GM19372 (cell line): Measurements from ENCODE around the gene TMEM72.

Source experiments
- ATAC-seq: cut with Tn5 transposase; IDR thresholded peaks from one replicate; pipeline ENCODE4 v1.9.1; 2021; ENCODE audit warnings: mild to moderate bottlenecking, low read depth, moderate library complexity; ENCODE audit not compliant: unreplicated experiment

TMEM72 gene

DNA sequence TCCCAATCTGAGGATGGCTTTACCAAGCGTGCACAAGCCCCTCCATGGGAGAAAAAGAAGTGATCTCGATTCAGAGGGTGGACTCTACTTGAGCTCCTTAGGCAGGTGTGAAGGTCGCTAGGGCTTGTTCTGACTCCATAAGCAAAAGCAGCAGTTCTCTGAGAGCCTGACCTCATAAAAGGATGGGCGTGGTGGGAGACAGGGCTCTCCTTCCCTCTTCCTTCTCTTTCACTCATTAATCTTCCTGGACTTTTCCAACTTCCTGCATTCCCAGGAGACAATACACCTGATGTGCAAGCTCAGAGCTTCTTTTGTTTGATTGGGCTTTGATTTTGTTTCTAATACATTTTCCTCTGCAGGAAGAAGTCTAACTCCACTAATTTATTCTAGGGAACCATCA lies 22.3 kb upstream of the TMEM72 start:
- no peak for ATAC-seq

DNA sequence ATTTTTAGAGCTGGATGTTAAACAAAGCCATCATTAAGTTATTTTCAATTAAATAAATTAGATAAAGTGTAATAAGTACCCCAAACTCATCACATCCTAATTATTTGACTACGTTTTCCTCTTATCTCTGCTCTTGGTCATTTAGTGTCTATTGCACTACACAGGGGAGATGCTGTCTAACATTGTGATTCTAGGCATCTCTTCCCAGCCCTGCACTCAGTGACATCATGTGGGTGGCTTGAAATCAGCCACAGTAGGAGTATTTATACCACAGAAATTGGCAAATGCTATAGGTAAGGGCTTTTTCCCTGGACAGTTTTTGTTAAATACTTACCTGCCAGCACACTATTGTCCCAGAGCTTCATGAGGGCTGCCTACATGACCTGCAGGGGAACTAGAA lies 21.3 kb upstream of the TMEM72 start:
- ATAC-seq: no peak

DNA sequence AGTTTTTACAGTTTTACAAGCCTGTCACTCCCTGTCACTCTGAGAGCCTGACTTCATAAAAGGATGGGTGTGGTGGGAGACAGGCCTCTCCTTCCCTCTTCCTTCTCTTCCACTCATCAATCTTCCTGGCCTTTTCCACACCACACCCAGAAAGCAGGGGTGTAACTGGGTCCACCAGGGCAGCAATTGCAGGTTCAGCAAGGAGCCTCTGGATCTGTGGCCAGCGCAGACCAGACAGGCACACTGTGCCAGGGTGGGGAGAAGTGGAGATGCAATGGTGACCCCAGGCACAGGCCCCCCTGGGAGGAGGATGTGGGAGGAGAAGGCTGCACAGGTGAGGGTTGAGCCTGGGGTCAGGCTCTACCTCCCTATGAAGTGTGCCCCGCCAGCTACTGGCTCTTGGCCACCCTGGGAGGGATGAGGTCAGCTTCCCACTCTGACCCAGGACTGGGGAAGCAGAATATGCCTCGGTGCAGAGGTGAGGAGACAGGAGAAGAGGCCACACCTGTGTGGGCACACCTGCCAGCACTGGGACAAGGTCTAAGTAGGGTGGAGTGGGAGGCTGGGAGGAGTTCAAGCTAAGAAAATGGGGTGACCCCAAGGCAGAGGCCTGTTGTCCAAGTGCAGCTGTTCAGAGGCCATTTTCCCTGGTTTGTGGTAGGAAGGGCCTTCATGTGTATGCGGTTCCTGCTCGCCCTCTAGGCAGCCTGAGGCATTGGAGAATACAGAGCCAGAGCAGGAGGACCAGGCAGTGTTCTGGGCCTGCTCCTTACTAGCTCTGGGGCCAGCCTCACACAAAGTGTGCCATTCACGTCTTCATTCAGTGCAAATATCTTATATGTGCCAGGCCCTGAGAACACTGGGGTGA lies 20.2 kb upstream of the TMEM72 start:
- ATAC-seq: no peak

DNA sequence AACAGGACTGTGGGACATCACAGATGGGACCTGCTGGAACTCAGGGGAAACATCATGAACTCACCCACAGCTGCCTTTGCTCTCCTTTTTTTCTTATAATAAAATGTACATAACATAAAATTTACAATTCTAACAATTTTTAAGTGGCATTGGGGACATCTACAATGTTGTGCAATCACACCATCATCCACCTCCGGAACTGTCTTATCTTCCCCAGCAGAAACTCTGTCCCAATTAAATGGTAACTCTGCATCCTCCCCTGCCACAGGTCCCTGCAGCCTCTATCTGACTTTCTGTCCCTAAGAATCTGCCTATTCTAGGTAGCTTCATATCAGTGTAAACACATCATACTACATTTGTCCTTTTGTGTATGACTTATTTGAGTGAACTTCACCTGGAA lies 19.4 kb upstream of the TMEM72 start:
- no peak for ATAC-seq

DNA sequence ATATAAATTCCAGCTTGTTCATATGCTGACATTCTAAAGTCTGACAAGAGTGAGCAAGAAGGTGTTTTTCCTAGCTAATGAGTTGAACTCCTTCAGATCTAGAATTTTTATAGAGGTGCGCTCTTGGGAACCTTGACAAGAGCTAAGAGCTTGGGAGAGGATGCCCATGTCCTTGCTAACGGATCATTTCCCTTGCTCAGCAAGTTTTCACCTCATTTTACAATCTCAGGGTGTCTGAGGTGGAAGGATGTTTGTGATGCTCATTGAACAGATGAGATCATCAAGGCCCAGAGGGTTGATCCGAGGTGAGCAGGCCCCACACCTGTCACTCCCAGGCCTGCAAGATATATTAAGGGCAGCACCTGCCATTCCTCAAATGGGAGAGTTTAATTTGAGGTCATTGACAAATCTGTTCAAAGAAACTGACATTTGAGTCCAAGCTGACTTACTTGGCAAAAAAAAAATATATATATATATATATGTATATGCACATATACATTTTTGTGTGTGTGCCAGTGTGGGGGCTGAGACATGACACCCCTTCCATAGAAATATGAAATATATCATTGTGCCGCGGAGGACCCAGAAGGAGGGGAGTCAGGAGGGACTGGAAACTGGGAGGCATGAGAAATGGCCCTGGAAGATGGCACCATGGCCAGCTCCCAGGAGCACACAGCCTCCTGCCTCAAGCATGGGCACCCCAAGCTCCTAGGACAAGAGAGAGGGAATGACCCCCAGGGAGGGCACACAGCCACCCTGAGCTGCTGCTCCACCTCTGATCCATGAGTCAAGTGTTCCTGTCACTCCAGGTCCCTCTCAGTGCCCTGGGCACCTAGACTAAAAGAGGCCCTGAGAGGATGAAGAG lies 17.3 kb upstream of the TMEM72 start:
- ATAC-seq: no peak

DNA sequence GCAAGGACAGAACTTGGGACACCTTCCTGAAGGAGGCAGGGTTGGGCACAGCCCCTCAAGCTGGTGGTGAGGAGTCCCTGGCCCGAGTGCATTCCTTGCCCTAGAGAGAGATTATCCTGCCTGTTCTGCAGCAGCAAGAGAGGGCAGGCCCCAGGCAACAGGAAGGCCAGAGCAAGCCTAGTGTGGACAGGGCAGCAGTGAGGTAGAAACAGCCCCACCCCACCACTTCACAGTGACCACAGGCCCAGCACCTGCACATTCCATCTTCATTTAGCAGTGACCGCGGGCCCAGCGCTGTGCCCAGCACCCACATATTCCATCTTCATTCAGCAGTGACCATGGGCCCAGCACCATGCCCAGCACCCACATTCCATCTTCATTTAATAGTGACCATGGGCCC lies 16.4 kb upstream of the TMEM72 start:
- ATAC-seq: no peak

DNA sequence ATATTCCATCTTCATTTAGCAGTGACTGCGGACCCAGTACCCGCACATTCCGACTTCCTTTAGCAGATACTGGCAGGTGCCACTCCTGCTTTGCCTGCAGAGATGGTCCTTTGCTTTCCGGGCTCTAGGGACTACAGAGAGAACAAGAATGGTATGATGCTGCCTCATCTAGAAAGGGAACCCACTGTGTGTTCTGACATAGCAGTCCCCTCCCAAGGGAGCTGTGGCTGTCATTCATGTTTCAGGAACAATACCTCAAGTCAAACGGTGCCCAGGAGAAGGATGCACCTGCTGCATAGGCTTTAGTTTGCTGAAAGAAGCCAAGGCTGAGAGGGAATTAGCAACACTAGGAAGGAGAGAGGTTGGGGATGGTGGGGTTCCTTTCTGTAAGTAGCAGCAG lies 15.9 kb upstream of the TMEM72 start:
- ATAC-seq: no peak

DNA sequence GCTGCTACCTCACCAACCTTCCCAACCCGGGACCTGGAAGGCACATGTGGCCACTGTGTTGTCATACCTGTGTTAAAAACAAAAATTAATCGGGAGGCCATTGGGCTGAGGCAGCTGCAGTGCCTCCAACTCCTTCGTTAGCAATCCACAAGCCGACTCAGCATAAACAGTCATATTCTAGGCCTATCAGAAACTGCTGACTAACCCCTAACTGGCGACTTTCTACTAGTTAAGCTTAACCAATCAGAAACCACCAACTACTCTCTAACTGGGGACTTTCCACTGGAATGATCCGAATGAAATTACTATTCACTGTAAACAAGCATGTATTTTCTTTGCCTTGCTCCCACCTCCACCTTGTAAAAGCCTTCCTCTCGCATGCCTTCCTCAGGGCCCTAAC lies 14.1 kb upstream of the TMEM72 start:
- no peak for ATAC-seq

DNA sequence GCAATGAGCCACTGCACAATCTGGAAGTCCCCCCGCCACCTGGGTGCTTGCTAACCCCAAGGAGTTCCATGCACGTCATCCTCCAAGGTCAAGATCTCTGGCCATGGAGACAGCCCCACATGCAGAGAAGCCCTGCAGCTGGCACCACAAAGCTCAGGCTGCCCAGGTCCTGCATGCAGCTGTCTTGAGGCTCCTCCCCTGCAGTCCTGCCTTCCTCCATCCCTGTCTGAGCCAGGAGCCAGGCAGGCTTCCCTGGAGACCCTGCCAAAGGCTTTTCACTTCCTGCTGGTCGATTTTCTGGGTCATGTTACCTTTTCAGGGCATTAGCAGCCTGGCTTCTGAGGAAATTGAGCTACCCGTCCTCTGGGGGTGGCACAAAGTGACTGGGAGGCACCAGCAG lies 12.5 kb upstream of the TMEM72 start:
- ATAC-seq: no peak

DNA sequence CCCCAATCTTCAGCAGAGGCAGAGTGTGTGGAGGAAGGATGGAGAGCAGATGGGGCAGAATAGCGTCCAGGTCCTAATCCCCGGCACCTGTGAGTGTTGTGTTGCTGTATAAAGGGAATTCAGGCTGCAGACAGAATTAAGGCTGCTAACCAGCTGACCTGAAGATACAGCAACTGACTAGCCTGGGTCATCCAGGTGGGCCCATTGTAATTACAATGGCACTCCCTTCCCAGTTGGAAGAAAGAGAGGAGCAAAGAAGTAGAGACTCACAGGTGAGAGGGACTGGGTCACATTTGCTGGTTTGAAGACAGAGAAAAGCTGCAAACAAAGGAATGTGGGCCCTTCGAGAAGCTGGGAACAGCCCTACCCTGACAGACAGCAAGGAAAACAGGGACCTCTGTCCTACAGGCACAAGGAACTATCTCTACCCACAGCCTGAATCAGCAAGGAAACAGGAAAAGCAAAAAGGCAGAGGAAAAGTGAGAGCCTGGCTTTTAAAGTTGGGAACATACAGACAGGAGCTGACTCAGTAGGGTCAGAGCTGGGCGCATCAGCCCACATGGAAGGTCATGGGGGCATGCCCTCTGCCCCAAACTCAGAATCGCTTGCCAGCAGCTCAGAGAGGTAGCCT lies 11.6 kb upstream of the TMEM72 start:
- ATAC-seq: no peak

DNA sequence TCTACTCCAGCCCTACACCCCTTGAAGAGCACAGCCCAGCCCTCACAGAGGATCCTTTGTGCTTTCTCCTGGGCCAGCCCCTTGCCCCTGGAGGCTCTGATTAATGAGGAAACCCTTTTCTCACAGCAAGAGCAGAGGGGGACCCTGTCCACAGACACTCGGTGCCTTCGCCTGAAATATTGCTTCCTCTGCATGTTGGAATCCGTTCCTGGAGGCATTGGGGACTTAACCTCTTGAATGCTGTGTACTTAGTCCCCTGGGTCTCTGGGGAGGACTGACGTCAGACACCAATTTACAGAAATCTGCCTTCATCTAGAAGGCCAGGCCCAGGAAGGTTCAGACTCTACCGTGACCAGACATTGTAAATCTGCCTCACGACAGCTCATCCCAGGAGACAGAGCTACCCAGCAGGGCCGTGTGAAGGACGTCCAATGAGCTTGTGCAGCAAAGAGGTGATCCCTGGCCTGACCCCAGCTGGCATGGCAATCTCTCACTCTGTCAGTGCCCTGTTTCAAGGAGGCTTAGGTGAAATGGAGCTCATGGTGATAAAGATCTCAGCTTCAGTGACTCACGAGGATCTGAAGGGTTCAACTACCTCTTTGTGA lies 8.1 kb upstream of the TMEM72 start:
- no peak for ATAC-seq

DNA sequence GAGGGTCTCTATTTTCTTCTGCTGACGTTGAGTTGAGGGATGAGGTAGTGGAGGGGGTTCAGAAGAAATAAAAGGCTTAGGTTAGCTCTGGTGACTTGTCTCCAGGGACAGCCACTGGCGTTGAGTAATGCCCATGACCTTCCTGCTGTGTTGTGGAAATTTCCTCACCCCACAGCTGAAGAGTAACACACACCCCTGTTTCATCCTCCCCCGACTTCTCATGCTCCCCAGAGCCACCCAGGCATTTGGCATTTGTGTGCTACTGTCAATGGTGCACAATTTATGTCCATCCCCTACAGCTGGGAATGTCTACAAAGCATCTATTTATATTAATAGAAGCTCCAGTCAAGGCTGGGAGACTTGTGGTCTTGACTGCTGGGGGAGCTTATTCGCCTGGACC lies 4.7 kb upstream of the TMEM72 start:
- ATAC-seq: no peak

DNA sequence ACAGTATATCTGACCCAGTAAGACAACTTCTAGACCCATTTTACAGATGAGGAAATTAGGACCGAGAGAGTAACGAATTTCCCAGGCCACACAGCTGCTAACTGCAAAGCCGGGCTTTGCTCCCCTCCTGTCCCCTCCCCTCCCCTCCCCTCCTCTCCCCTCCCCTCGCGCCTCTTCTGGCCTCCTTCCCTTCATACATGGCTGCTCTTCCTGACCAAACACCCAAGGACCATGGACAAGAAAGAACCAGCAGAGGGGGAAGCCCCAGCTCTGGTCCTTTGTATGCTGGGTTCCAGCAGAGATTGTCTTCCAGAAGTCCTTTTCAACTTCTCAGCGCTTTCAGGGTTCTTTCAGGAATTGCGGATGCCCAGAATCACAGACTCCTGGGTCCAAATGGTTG lies 3.6 kb upstream of the TMEM72 start:
- ATAC-seq: no peak

DNA sequence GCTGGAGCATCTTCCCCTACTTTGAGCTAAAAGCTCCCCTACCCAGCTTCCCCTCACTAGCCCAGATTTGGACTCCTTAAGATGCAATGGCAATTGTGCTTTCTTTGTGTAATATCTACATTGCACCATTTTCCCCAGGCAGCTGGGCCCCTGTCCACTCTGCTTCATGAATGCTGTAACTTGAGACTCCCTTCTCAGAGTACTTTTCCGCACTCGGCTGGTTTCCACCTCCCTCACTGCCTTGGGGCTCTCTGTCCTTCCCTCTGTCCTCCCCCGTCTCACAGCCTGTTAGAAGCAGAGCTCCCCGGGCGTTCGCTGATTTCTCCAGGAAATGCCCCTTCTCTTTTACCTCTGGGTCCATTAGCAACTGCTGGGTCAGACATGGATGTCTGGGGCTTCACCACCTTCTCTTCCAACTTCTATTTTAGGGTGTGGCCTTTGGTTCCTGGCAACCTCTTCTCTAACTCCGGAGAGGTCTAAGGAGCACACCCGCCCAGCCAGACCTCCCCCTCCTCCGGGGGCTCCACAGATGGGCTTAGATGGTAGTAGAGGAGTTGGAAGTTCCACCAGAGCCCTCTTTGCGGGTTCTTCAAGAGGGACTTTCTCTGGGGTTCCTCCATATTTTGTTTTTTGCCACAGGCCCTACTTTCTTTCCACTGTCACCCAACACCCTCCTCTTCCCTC lies 2.9 kb upstream of the TMEM72 start:
- ATAC-seq: no peak

DNA sequence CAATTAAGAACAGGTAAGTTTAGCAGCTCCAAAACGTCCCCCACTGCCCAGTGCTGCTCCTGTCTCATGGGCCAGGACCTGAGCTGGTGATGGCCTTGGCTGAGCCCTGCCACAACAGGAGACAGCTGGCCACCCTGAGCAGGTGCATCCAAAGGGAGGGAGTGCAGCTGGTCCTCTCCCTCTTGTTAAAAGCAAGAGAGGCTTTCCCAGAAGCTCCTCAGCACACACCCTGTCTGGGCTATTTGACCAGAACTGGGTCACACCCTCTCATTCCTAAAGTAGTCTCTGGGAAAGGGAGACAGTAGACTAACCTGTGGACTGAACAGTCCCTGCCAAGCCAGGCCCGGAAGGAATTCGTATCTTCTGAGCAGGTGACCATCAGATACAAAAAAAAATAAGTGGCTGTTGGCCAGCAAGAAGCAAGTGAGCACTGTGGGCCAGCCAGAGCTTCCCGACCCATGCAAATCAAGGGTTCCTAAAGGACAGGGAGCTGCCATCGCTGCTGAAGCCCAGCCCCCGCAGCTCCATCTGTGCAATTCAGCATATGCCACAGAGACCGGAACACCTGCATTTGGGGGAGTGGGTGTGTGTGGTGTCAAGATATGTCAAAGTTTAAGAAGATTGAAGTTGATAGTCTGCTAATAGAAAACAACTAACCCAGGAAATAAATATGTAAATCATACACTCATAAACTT lies 2.1 kb upstream of the TMEM72 start:
- no peak for ATAC-seq

DNA sequence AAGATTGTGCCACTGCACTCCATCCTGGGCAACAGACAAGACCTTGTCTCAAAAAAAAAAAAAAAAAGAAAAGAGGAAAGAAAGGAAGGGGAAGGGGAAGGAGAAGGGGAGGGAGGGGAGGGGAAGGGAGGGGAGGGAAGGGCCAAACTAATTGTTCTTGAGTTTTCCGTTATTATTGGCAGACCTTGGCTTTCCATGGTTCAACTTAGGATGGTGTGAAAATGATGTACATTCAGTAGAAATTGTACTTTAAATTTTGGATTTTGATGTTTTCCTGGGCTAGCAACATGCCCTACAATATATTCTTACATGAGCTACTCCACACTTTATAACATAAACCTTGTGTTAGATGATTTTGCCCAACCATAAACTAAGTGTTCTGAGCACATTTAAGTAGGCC lies 1.2 kb upstream of the TMEM72 start:
- no peak for ATAC-seq

DNA sequence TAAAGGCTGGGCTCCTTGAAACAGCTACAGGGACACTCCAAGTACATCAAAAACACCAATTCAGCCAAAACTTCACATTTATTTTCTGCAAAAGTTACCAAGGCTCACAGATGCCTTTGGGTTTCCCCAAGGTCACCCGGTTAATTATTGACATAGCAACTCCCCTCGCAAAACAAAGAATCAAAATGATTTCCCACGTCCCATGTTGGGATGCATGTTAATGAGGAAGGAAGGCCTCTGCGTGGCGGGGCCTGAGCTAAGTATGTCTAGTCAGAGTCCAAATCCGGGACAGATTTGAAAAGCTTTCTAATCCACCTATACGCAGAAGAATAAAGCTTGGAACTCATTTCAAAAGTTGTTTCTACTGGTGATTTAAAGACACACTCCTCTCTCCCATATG lies 535 bp upstream of the TMEM72 start:
- ATAC-seq: no peak

DNA sequence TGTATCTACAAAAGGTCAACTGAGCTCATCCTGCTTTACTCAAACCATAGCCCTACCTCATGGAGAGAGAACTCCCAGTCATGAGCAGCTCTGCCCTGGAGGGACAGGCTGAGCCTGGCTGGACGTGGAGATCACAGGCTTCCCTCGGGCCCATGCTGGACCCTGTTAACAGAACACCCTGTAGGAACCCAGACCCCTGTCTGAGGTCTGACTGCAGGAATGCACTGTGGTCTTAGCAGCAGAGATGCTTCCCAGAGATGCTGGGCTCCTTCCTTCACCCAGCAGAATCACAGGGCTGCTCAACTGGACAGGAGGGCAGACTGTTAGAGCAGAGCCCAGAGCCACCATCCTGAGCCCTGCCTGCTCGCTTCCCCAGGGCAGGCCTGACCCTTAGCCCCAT lies 814 bp downstream of the TMEM72 start:
- no peak for ATAC-seq

DNA sequence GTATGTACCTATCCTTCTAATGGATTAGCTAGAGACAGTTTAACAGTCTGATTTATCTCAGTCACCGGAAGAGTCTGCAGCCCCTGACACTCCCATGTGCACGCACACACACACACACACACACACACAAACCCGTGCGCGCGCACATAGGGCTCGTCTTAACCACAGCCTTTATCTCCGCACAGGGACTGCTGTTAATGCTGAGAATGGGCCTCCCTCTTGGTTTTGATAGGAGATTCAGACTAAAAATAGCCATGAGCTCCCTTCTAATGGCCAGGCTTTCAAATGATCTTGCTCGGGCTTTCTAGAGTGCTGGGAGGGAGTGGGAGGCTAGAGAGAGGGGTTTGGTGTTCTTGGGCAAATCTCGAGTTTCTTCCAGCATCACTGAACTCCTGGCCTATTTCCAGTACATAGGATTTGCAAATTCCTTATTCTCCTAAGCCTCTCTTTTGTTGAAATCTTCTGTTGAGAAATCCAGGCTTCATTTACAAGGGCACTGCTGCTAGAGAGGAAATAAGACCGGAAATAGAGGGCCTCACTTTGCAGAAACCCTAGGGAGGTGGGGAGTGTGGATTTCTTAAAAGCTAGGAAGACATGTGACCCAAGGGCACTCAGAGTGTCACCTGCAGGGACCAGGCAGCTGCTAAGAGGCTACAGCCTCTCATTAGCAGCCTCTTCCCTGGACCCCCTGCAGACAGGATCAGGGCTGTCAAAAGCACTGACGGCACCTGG lies 2.4 kb downstream of the TMEM72 start:
- ATAC-seq: no peak
